Activated CD4-positive, alpha-beta T cell treated with anti-CD3 and anti-CD28 coated beads, Interleukin-2, amount 50 U/mL, for 24 hours (primary cell): ENCODE measurements around the gene CLIP2.
"Not testable (repeated sequence)": the region's sequence is repeated elsewhere in the genome, so short reads cannot be mapped to it uniquely, and the experiment has no call there.

Source experiments
- DNase-seq, 2 donors: peaks; one replicate each; pipeline ENCODE4 v3.0.0-alpha.2; 2020; ENCODE audit warnings: low read depth in 1 of 2, low spot score in 1 of 2

CLIP2 gene

GRCh38 chr7:74401137-74401859, 112.1 kb downstream of the CLIP2 start:
- peak; percentile 52 to 63 for DNase-seq

GRCh38 chr7:74402668-74403067, 113.5 kb downstream of the CLIP2 start:
- not testable (repeated sequence) for DNase-seq

- DNase-seq: no peak
Observed at GRCh38 chr7:74403521-74404387, 114.5 kb downstream of the CLIP2 start.

GRCh38 chr7:74404388-74404700, 115.1 kb downstream of the CLIP2 start:
- no peak for DNase-seq

- DNase-seq: no peak
Observed at GRCh38 chr7:74404741-74405140, 115.5 kb downstream of the CLIP2 start.

GRCh38 chr7:74405191-74405898, 116.1 kb downstream of the CLIP2 start:
- DNase-seq: no peak

GRCh38 chr7:74405899-74406512, 116.8 kb downstream of the CLIP2 start:
- DNase-seq: no peak

GRCh38 chr7:74407958-74408357, 118.8 kb downstream of the CLIP2 start:
- no peak for DNase-seq

GRCh38 chr7:74409571-74409970, 120.4 kb downstream of the CLIP2 start:
- no peak for DNase-seq

- DNase-seq: no peak
Observed at GRCh38 chr7:74410772-74411171, 121.6 kb downstream of the CLIP2 start.

- not testable (repeated sequence) for DNase-seq
Observed at GRCh38 chr7:74411571-74411970, 122.4 kb downstream of the CLIP2 start.

GRCh38 chr7:74412056-74412455, 122.8 kb downstream of the CLIP2 start:
- DNase-seq: no peak

- DNase-seq: no peak
Observed at GRCh38 chr7:74412603-74413002, 123.4 kb downstream of the CLIP2 start.

- DNase-seq: not testable (repeated sequence)
Observed at GRCh38 chr7:74414595-74415333, 125.6 kb downstream of the CLIP2 start.

- DNase-seq: peak; percentile 32 to 51
Observed at GRCh38 chr7:74417419-74417971, 128.3 kb downstream of the CLIP2 start.

- DNase-seq: no peak
Observed at GRCh38 chr7:74418076-74418475, 128.9 kb downstream of the CLIP2 start.

GRCh38 chr7:74418538-74418937, 129.3 kb downstream of the CLIP2 start:
- DNase-seq: no peak

- DNase-seq: not testable (repeated sequence)
Observed at GRCh38 chr7:74419232-74419631, 130.0 kb downstream of the CLIP2 start.

GRCh38 chr7:74420006-74420405, 130.8 kb downstream of the CLIP2 start:
- no peak for DNase-seq

- DNase-seq: no peak
Observed at GRCh38 chr7:74424291-74424880, 135.2 kb downstream of the CLIP2 start.
